ENCODE measurements around the gene LAMC1.

Gene LAMC1

DNA sequence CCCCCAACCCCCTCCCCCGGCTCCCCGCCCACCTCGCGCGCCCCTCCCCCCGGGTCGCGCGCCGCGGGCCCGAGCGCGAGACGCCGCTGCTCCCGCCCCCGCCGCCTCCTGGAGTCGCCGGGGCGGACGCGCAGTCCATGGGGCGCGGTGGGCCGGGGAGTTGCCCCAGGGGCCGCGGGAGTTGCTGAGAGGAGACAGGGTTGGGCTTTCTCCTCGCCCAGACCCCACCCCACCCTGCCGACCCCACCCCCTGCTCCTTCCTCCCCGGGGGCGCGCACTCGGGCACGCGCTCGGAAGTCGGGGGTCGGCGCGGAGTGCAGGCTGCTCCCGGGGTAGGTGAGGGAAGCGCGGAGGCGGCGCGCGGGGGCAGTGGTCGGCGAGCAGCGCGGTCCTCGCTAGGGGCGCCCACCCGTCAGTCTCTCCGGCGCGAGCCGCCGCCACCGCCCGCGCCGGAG, at the start of gene LAMC1:
Gene LAMC1 (plus strand): TSS at position 275 of the 455 bp plus-strand sequence. CDS start 297 bp downstream, outside the sequence.
- peak in 1 of 3 experiments; percentile 1 for DNase-seq (ENCODE audit: low read depth in 3 of 3)

DNA sequence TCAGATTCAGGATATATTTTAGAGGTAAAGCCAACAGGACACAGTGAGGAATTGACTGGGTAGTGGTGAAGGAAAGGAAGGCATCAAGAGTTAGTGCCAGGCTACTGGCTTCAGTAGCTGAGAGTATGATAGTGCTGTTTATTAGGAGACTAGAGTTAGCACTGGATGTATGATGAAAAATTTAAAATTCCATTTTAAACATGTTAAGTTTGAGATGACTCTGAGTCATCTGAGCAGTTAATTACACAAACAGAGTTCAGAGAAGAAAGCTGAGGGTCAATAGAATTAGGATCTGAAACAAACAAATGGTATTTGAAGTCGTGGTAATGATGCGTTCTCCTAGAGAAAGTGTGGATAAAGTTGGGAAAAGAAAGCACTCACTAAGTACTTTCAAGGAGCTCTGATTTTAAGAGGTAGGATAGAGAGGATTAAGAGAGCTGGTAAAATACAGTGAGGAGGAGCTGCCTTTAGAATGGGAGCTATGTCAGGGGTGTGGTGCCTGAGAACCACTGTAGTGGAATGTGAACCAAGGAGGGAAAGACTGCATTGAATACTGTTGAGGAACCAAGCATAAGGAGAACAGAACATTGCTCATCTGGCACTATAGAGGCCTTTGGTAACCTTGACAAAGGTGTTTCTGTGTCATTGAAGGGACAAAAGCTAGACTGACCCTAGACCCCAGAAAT, 48.6 kb upstream of the LAMC1 start:
- no peak for DNase-seq (ENCODE audit: low read depth in 3 of 3)

DNA sequence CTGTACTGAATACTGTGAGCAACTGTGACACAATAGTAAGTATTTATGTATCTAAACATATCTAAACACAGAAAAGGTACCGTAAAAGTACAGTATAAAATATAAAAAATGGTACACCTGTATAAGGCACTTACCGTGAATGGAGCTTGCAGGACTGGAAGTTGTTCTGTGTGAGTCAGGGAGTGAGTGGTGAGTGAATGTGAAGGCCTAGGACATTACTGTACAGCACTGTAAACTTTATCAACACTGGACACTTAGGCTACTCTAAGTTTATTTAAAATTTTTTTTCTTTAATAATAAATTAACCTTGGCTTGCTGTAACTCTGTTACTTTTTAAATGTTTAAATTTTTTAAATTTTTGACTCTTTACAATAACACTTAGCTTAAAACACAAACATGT, 45.7 kb upstream of the LAMC1 start:
- DNase-seq (ENCODE audit: low read depth in 3 of 3) = no peak

DNA sequence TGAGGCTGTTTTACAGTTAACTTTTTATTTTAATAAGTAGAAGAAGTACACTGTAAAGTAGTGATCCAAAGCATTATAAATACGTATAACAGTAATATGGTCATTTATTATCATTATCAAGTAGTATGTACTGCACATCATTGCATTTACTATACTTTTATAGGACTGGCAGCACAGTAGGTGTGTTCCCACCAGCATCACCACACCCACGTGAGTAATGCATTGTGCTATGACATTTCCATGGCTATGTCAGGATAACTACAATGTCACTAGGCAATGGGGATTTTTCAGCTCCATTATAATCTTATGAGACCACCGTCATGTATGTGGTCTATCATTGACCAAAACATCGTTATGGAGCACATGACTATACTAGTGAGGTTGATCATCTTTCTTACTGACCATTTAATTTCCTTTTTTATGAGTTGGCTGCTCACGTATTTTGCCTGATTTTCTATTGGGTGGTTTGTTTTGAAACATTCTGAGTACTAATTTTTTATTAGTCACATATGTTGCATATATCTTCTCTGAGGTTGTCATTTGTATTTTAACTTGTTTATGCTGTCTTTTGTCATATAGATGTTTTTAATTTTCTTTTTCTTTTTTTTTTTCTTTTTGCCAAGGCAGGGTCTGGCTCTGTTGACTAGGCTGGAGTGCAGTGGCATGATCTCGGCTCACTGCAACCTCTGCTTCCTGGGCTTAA, 44.9 kb upstream of the LAMC1 start:
- no peak for DNase-seq (ENCODE audit: low read depth in 3 of 3)

DNA sequence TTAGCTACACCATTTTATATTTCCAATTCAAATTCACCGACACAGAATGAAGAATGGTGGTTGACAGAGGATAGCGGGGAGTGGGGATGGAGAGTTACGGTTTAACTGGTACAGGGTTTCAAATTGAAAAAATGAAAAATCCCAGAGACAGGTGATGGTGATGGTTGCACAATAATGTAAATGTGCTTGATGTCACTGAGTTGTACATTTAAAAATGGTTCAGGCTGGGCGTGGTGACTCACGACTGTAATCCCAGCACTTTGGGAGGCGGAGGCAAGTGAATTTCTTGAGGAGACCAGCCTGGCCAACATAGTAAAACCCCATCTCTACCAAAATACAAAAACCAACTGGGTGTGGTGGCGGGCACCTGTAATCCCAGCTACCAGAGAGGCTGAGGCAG, 39.1 kb upstream of the LAMC1 start:
- no peak for DNase-seq (ENCODE audit: low read depth in 3 of 3)

DNA sequence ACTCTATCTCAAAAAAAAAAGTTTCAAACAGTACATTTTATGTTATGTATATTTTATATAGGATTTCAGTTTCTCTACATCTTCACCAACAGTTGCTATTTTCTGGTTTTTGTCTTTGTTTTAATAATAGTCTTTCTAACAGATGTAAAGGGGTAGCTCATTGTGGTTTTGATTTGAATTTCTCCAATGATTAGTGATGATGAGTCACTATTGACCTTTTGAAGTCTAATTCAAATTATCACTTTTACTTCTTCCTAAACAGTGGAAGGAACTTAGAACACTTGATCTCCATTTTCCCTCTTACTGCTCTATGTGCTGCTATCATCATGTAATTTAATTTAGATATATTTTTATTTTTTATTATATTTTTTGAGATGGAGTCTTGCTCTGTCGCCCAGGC, 38.6 kb upstream of the LAMC1 start:
- no peak for DNase-seq (ENCODE audit: low read depth in 3 of 3)

DNA sequence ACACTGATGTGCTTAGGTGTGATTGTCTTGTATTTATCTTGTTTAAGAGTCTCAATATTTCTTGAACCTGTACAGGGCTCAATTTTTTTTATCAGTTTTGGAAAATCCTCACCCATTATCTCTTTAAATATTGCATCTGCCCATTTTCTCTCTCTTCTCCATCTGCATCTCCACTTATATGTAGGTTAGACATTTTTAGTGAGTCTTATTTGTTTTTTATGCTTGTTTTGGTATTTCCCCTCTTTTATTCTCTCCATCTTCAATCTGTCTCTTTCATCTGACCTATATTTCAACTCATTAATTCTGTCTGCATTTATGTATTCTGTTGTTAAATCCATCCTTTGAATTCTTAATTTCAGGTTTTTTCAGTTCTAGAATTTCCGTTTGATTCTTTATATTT, 37.3 kb upstream of the LAMC1 start:
- DNase-seq (ENCODE audit: low read depth in 3 of 3) = no peak

DNA sequence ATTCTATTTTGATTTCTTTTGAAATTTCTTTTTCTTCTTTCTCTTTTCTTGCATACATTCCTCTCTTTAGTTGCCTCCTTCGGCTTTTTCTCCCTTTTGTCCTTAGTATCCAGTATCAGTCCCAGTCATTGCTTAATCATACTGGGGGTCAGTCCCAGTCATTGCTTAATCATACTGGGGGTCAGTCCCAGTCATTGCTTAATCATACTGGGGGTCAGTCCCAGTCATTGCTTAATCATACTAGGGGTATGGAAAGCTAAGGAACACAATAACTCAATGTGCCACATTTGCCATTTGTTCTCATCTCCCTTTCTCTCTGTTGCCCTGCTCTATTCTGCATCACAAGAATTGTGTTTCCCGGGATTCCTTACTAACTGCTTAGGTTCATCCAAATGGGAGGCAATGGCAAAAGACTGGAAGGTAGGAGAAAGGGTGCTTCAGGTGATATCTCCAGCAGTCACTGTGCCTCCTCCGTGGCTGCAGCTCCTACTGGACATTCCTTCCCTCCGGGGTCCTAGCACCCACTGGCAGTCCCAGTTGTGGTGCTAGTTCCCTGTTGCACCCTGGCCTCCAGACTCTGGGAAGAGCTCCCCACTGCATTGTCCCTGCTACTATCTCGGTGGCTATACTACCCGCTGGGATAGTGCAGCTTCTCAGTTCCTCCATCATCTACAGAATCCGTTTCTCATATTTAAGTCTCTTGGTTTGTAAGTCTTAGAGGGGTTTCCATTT, 32.6 kb upstream of the LAMC1 start:
- no peak for DNase-seq (ENCODE audit: low read depth in 3 of 3)

DNA sequence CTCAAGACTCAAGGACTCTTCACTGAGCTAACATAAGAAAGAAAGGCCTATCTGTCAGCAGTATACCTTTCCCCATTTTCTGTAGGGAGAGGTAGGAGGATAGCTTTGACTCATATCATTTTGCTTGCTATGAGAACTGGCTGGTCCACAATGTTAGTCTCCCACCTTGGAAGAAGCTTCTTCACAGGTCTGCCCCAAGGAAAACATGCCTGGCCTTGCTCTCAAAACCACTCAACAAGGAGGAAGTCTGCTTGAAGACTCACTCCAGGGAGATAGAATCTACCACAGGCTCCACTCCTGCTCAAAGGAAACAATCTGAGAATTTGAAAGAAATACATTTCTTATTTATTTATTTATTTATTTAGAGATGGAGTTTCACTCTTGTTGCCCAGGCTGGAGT, 29.5 kb upstream of the LAMC1 start:
- no peak for DNase-seq (ENCODE audit: low read depth in 3 of 3)

DNA sequence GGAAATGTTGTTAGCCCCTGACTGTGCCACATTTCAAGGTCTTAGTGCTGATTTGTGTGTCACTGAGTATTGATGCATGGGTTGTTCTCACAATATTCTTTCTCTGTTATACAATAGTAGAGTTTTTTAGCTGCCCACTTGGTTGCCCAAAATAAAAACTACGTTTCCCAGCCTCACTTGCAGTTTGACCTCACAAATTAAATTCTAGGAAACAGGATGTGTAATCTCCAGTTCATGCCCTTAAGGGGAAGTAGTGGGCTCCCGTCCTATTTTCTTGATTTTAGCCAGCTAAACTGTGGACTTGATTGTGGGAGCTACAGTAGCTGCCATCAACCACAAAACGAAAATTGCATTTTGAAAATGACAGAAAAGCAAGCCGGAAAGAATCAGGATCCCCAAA, 27.3 kb upstream of the LAMC1 start:
- DNase-seq (ENCODE audit: low read depth in 3 of 3) = no peak

DNA sequence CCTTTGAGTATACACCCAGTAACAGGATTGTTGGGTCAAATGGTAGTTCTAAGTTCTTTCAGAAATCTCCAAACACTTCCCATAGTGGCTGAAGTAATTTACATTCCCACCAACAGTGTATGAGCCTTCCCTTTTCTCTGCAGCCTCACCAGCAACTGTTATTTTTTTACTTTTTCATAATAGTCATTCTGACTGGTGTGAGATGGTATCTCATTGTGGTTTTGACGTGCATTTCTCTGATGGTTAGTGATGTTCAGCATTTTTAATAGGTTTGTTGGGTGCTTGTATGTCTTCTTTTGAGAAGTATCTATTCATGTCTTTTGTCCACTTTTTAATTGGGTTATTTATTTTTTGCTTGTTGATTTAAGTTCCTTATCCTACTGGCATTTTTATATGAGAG, 26.4 kb upstream of the LAMC1 start:
- DNase-seq (ENCODE audit: low read depth in 3 of 3) = no peak

DNA sequence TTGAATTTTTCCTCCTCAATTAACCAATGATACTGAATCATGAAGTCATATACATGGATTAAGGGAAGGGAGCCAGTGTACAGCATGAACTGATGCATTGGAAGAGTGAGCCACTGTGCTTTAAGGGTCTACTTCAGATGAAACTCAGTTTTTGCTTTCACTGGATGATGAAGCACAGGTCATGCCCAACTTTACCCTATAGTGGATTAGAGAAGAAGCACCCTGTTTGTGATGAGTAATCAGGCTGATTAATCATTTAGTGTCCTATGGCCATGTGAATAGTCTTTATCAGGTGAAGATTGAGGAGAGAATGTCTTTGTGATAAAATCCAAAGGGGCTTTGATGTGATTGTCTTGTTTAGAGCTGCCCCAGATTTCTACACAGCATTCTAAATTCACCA, 24.7 kb upstream of the LAMC1 start:
- no peak for DNase-seq (ENCODE audit: low read depth in 3 of 3)

DNA sequence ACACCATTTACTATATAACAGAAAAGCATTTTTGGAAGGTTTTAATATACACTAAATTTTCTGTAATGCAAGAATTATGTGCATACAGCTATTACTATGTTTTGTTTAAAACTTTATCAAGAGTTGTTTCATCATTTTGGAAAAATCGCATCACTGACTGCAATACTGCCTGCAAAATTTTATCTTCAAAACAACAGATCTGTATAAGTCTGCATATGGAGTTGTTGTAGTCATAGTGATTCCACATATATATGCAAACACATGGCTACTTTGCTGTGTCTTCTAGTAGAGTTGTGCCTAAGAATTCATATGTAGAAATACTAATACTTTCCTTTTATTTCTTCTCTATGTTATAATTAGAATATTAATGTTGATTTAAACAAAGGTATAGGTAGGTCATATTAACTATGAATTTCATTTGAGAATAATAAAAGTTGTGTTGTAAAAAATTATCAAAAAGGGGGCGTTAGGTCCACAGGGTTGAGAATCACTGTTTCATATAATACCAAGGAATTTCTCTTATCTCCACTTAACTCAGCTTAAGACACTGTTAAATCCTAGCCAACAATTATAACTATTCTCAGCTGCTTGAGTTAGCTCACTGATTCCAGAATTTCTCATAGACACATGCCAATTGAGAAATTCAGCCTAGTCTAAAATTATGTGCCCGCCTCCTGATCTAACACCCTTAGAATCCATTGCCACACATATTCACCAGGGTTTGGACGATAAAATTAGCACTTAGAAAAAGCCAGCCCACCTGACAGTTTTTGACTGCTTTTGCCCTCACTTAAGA, 22.9 kb upstream of the LAMC1 start:
- DNase-seq (ENCODE audit: low read depth in 3 of 3) = no peak

DNA sequence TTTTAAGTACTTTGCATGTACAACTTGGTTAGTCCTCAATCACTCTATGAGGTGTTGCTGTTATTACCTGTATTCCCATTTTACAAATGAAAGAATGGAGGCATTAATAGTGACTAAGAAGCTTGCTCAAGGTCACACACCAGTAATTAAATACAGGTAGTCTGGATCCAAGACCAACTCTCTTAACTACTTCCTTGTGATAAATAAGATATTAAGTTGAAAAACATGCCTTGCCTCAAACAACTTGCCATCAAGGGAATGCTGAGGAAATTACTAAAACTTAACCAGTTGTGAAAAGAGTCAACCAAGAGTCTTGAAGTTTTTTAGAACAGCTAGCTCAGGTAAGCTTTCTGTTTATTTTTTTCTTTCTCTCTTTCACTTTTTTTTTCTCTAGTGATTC, 21.0 kb upstream of the LAMC1 start:
- no peak for DNase-seq (ENCODE audit: low read depth in 3 of 3)

DNA sequence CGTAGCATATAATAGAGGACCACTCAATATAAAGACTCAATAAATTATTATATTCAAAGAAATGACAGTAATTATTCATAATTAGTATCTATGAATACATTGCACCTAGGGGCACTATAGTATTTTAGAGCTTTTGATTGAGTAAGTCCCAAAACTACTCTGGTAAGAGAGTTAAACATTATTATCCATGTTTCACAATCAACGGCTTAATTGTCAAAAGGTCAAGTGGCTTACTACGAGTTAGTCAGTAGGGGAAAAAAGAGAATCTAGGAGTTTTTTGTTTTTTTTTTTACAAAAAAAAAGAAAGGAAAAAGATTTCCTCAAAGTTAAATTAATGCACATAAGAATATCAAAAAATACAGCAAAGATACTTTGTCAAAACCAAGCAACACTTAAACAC, 20.4 kb upstream of the LAMC1 start:
- no peak for DNase-seq (ENCODE audit: low read depth in 3 of 3)

DNA sequence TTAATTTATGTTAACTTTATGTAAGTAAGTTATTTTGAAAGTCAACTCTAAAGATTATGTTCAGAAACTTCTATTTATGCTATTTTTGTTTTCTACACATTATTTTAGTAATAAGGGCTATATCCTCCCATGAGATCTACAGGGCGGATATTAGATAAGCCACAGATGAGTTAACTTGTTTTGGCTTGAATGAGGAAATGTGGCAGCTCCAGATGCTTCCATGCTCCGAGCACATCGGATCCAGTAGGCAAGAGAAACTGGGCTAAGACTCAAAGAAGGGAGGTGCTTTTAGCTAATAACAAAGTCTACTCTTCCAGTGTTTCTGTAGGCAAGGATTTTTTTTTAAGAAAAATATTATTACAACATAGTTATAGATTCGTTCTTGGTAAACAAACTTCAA, 20.0 kb upstream of the LAMC1 start:
- no peak for DNase-seq (ENCODE audit: low read depth in 3 of 3)

DNA sequence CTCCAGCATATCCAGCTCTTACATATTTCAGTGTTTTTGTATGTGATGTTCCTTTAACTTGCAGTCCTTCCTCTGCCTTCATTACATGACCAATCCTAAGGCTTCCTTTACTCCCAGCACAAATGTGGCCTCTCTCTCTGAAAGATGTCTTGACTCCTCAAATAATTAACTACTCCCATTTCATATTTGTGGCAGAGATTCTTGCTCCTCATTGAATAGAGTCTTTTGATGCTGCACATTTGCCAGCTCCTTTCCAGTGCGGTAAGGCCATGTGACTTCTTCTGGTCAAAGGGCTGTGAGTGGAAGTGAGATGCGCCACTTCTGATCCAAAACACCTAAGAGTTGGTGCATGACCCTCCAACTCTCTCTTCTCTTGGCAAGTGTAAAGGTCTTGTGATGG, 19.1 kb upstream of the LAMC1 start:
- DNase-seq (ENCODE audit: low read depth in 3 of 3) = no peak

DNA sequence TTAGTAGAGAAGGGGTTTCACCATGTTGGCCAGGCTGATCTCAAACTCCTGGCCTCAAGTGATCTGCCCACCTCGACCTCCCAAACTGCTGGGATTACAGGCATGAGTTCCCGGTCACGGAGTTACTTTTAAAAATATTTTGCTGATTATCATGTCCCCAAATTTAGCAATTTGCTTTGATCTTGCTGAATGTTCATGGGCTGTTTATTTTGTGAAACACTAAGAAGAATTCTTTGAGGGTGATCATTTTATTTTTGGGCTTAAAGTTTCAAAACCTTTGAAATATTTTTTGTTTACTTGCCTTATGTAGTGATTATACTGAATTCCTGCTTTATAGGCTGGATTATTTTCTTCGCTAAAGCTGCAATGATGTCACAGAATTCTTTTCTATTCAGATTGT, 11.4 kb upstream of the LAMC1 start:
- no peak for DNase-seq (ENCODE audit: low read depth in 3 of 3)

DNA sequence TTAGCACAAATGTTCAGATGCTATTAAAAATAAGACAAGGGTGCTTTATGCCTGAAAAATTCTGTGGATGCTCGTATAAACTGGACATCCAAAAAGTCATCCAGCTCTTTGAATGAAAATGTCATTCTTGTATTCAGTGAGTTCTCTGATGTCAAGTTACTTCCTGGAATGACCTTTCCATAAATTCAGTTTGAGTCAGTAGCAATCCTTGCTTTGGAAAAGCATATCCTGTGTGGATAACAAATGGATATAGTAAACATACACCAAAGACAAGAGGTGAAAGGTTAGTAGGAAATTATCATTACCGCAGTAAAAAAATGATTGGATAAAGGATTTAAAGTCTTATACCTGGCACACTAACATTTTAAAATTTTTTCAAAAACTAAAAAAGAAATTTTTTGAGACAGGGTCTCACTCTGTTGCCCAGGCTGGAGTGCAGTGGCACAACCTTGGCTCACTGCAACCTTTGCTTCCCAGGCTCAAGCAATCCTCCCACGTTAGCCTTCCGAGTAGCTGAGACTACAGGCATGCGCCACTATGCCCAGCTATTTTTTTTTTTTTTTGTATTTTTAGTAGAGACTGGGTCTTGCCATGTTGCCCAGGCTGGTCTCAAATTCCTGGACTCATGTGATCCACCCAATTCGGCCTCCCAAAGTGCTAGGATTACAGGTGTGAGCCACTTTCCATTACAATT, 10.8 kb upstream of the LAMC1 start:
- no peak for DNase-seq (ENCODE audit: low read depth in 3 of 3)

DNA sequence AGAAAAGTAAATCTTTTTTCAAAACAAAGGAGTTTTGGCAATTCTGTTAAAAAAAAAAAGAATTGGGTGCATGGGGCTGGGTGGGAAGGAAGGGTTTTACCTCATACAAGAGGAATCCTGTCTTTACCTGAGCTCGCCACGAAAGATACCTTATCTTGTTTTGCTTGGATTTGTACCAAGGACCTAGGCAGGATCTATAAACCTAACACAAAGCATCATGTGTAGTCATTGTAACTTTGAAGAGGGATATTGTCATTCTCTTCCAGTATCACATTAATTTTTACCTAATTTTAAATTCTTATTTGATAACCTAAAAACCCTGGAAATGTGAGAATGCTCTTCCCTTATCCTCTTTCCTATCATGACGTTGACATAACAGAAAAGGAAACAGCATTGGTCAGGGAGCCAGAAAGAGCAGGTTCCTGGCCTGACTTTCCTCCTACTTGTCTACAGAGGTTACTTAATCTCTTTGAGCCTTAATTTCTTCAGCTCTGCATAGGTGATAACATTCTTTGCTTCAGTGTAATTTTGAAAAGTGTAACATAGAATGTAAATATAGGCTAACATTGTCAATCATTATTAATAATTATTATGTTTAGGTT, 4.0 kb upstream of the LAMC1 start:
- no peak for DNase-seq (ENCODE audit: low read depth in 3 of 3)

DNA sequence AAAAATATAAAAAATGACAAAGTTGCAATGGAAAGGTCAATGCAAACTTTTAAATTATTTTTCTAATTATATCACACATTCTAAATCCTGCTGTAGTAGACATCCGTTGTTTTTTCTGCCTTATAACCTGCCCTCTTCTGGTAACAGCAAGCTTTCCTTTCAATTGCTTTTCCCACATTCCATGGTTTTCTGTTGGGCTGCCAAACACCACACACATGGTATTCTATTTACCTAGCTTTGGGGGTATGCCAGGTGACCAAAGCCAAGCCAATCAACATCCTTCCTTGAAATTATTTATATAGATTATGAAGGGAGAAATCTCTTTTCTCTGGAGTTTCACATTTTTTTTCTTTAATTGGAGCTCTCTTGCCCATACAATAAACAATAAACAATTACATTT, 3.4 kb upstream of the LAMC1 start:
- no peak for DNase-seq (ENCODE audit: low read depth in 3 of 3)

Data from stimulated activated CD4-positive, alpha-beta T cell treated with anti-CD3 and anti-CD28 coated beads, TNF-alpha, amount 100 ng/mL, for 4 hours (primary cell).